Adrenal gland (tissue), 12 donors: ENCODE data around the gene SP3. TPM values are rescaled to one million over a fixed set of nuclear protein-coding genes. Genes with fewer than 3 reads are reported as not detected.

Experiments used
- DNase-seq, 7 donors: peaks; one replicate each; pipeline ENCODE4 v3.0.0-alpha.2; 2019 to 2020
- H3K27ac ChIP-seq, 5 donors: fragments of 200-600 bp; sonication (generic) in 4 of 5; 1 replicate in 3 of 5; 2 replicates in 2 of 5; pipeline versions ENCODE4 v1.5.1 to v1.8.0; 2016 to 2020; ENCODE audit warnings: mild to moderate bottlenecking in 1 of 5
- H3K27me3 ChIP-seq: fragments of 200-600 bp; 2 replicates; pipeline ENCODE4 v1.8.0; 2021
- H3K36me3 ChIP-seq, 2 donors: fragments of 200-600 bp; replicated peaks in 1 of 2; 1 replicate in 1 of 2; 2 replicates in 1 of 2; pipeline versions ENCODE4 v1.5.1 to v1.8.0; 2018 to 2022
- H3K4me1 ChIP-seq, 2 donors: fragments of 200-600 bp; replicated peaks in 1 of 2; 1 replicate in 1 of 2; 2 replicates in 1 of 2; pipeline versions ENCODE4 v1.5.1 to v1.8.0; 2018 to 2021
- H3K4me3 ChIP-seq, 4 donors: fragments of 200-600 bp; sonication (generic) in 3 of 4; one replicate each; pipeline ENCODE4 v1.5.1; 2016 to 2018
- H3K9me3 ChIP-seq, 3 donors: fragments of 200-600 bp; sonication (generic) in 1 of 3; replicated peaks in 1 of 3; 1 replicate in 2 of 3; 2 replicates in 1 of 3; pipeline versions ENCODE4 v1.5.1 to v1.8.0; 2016 to 2021
- CTCF ChIP-seq, 6 experiments: fragments of 450-650 bp in 4 of 6; fragments of 200-600 bp in 2 of 6; sonication (generic) in 1 of 6; IDR thresholded peaks; 1 replicate in 5 of 6; 2 replicates in 1 of 6; pipeline versions ENCODE4 v1.5.1 to v1.8.0; 2016 to 2021; ENCODE audit warnings: antibody characterized with exemption in 6 of 6, mild to moderate bottlenecking in 2 of 6, moderate library complexity in 1 of 6
- POLR2A ChIP-seq, 2 donors: fragments of 450-650 bp; IDR thresholded peaks; one replicate each; pipeline ENCODE4 v1.6.1; 2017; ENCODE audit warnings: antibody characterized with exemption in 2 of 2, mild to moderate bottlenecking in 2 of 2, moderate library complexity in 1 of 2
- WGBS, 4 donors: extraction: QIAGEN DNeasy Blood & Tissue Kit in 2 of 4; methylation state at CpG; one replicate each; pipeline versions ENCODE4 v1.1.5 to v1.1.7; 2013 to 2017; 5-methylcytosine and 5-hydroxymethylcytosine counted together
- intact Hi-C, 2 donors: fragments of 100-400 bp; cut with DNase I; formaldehyde crosslinking; loops; one replicate each; pipeline versions ENCODE4 v1.14.1 to v1.15.0; 2022 to 2023
- polyA plus RNA-seq, 3 donors: library from polyadenylated mRNA; stranded (reverse); fragments of 200-250 nt in 2 of 3; fragments of 350-450 nt in 1 of 3; fragmentation: Illumina TruSeq in 1 of 3; extraction: RNeasy Lipid Tissue Mini Kit (QIAGEN cat#74804) in 1 of 3; gene quantifications; one replicate each; pipeline ENCODE4 v1.2.3, GENCODE V29; 2013 to 2014
- total RNA-seq, 9 donors: library from RNA; depleted of rRNA in 4 of 9; stranded (reverse); fragments of >200 nt in 4 of 9; fragments of 120-200 nt in 1 of 9; fragmentation: NEBNext Ultra II Directional in 1 of 9; extraction: Animal tissue kit (Norgen Biotek cat#: 25700) in 1 of 9; gene quantifications; one replicate each; pipeline versions ENCODE4 v1.1.0 to v1.2.4, GENCODE V29; 2013 to 2023
- donor health status: healthy with polysubstance abuse.
- donor health status: Bipolar disorder and iron deficiency.
- donor health status: DM: yes; HTN: yes; CAD: no.
- donor health status: DM: no; HTN: no; CAD: no.
- donor health status: DM: no; HTN: no; CAD: no.
- donor health status: DM: yes; HTN: yes; CAD: no.

The SP3 gene
- total and polyA plus RNA-seq, 12 donors: 8.9 to 118 (median 54.4) TPM

GRCh38 chr2:173982918-173983317, 17.7 kb upstream of the SP3 start:
- peak in 1 of 7 donors; percentile 18 for DNase-seq
- intact Hi-C loops: no loop called here
- H3K9me3 ChIP-seq: no peaks in the 10 kb centered on the region
- H3K4me3 ChIP-seq: no peak overlapping the region
- no peaks in the 10 kb centered on the region for H3K36me3 ChIP-seq
- TF ChIP-seq CTCF (IDR thresholded peaks at IDR 0.05) (no peak), POLR2A (IDR thresholded peaks at IDR 0.05) (no peak)
- no peak overlapping the region for H3K27ac ChIP-seq
- no peaks in the 10 kb centered on the region for H3K27me3 ChIP-seq
- H3K4me1 ChIP-seq: peaks cover 0 to 11% of the 10 kb centered on the region in 2 donors
- WGBS, 4 donors: 14 to 34% (median 26%) methylated on average over 3 of the region's 3 CpGs

- H3K27ac ChIP-seq: no peak overlapping the region
- no peak overlapping the region for H3K4me3 ChIP-seq
- TF ChIP-seq POLR2A (IDR thresholded peaks at IDR 0.05): no peak
- WGBS, 4 donors: 83 to 93% (median 90%) methylated on average over 2 of the region's 2 CpGs
- intact Hi-C loops: no loop called here
- no peak for DNase-seq
- H3K36me3 ChIP-seq: no peaks in the 10 kb centered on the region
- H3K27me3 ChIP-seq: no peaks in the 10 kb centered on the region
- peaks cover 0 to 8% of the 10 kb centered on the region in 2 donors for H3K4me1 ChIP-seq
- no peaks in the 10 kb centered on the region for H3K9me3 ChIP-seq
Measured at GRCh38 chr2:173982182-173982714, 17.1 kb upstream of the SP3 start.

- Histone ChIP-seq H3K27me3 (no peaks in the 10 kb centered on the region), H3K27ac (no peak overlapping the region), H3K4me1 (peaks cover 0 to 5% of the 10 kb centered on the region in 2 donors), H3K4me3 (no peak overlapping the region), H3K36me3 (no peaks in the 10 kb centered on the region), H3K9me3 (no peaks in the 10 kb centered on the region)
- 87 to 93% (median 92%) methylated on average over 2 of the region's 2 CpGs for WGBS, 4 donors
- TF ChIP-seq POLR2A (IDR thresholded peaks at IDR 0.05): no peak
- no peak for TF ChIP-seq CTCF (IDR thresholded peaks at IDR 0.05)
- intact Hi-C loops: no loop called here
- DNase-seq: no peak
Measured at GRCh38 chr2:173981520-173981919, 16.3 kb upstream of the SP3 start.

- peaks cover 0 to 2% of the 10 kb centered on the region in 2 donors for H3K4me1 ChIP-seq
- H3K9me3 ChIP-seq: no peaks in the 10 kb centered on the region
- intact Hi-C loops: no loop called here
- no peaks in the 10 kb centered on the region for H3K27me3 ChIP-seq
- 50 to 76% (median 66%) methylated on average over 2 to 3 of the region's 3 CpGs for WGBS, 4 donors
- no peak overlapping the region for H3K4me3 ChIP-seq
- DNase-seq: no peak
- TF ChIP-seq POLR2A (IDR thresholded peaks at IDR 0.05): no peak
- no peak for TF ChIP-seq CTCF (IDR thresholded peaks at IDR 0.05)
- no peak overlapping the region for H3K27ac ChIP-seq
- H3K36me3 ChIP-seq: no peaks in the 10 kb centered on the region
Measured at GRCh38 chr2:173979751-173980351, 14.7 kb upstream of the SP3 start.

- no peak overlapping the region for H3K27ac ChIP-seq
- 74 to 100% (median 85%) methylated on average over 1 of the region's 1 CpG for WGBS, 4 donors
- H3K4me3 ChIP-seq: no peak overlapping the region
- no peaks in the 10 kb centered on the region for H3K36me3 ChIP-seq
- H3K9me3 ChIP-seq: no peaks in the 10 kb centered on the region
- H3K4me1 ChIP-seq: no peaks in the 10 kb centered on the region
- intact Hi-C loops: no loop called here
- DNase-seq: no peak
- no peaks in the 10 kb centered on the region for H3K27me3 ChIP-seq
- TF ChIP-seq POLR2A (IDR thresholded peaks at IDR 0.05) (no peak), CTCF (IDR thresholded peaks at IDR 0.05) (no peak)
Measured at GRCh38 chr2:173978447-173978846, 13.3 kb upstream of the SP3 start.
